ENCODE measurements around the gene USP40. TPM values are rescaled to one million over a fixed set of nuclear protein-coding genes. Genes with fewer than 3 reads are reported as not detected.

Gene USP40
- total RNA-seq, 3 donors from 2014 or later: 29.2 to 53.4 (median 35.2) TPM

DNA sequence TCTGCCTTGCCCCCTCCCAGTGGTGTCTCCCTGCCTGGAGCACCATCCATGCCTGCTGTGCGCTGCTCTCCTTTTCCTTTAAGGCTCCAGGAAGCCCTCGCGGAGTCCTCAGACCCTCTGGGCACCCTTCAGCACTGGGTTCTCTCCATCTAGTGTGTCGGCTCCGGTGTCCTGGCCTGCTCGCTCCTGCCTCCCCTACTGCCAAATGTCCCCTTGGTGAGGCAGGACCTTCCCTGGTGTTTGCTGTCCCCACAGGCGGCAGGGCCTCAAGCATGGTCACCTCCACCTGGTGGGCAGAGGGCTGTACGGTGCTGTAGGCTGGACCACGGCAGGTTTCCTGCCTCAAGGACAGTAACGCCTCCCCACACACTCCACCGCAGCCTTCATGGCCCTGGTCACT lies 122.1 kb downstream of the USP40 start:
- intact Hi-C loops (cut with DNase I; ENCODE audit: low total_unique reads): loop anchor here (5.0 to 10.0 kb wide), 2 partner anchors 92 to 270 kb away; partner anchors contain the start of genes DGKD, UGT1A4 and UGT1A5
- Histone ChIP-seq H3K36me3 (peaks cover 6% of the 10 kb centered on the region), H3K27ac (no peak overlapping the region), H3K4me3 (no peak overlapping the region), H3K27me3 (no peaks in the 10 kb centered on the region), H3K9me3 (no peaks in the 10 kb centered on the region), H3K4me1 (no peaks in the 10 kb centered on the region)
- DNase-seq (ENCODE audit: low spot score in 2 of 2): no peak
- TF ChIP-seq POLR2A (IDR thresholded peaks at IDR 0.05) (no peak), POLR2AphosphoS5 (IDR thresholded peaks at IDR 0.05) (no peak)
- TF ChIP-seq, protein P1, sequence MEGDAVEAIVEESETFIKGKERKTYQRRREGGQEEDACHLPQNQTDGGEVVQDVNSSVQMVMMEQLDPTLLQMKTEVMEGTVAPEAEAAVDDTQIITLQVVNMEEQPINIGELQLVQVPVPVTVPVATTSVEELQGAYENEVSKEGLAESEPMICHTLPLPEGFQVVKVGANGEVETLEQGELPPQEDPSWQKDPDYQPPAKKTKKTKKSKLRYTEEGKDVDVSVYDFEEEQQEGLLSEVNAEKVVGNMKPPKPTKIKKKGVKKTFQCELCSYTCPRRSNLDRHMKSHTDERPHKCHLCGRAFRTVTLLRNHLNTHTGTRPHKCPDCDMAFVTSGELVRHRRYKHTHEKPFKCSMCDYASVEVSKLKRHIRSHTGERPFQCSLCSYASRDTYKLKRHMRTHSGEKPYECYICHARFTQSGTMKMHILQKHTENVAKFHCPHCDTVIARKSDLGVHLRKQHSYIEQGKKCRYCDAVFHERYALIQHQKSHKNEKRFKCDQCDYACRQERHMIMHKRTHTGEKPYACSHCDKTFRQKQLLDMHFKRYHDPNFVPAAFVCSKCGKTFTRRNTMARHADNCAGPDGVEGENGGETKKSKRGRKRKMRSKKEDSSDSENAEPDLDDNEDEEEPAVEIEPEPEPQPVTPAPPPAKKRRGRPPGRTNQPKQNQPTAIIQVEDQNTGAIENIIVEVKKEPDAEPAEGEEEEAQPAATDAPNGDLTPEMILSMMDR (IDR thresholded peaks at IDR 0.05): no peak

DNA sequence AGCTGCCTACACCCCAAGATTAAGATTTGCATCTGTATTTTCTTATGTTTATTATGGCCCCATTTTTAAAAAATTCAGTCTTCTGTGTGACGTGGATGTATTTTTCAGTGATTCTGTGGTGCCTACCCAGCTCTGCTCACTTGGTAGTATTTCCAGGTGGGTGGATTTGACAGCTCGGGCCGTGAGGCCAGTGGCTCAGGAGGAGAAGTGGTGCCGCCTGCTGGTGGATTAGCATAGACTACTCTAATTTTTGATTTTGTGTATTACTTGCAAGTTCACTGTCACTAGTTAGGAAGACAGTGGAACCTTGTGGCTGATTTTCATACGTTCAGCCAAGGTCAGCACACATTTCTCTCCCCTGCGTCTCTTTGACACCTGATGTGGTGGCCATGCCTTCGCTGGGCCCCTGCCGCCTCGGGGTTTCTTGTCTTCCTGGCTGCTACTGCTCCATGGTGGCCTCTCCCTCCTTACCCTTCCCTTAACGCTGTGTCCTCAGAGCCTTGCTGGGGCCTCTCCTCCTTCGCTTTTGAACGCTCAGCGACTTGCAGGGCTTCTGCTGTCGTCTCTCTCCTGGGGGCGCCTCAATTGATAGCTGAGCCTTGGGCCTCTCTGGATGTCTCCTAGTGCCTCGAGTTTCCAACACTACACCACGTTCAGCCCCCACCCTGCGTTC lies 122.9 kb downstream of the USP40 start:
- Histone ChIP-seq H3K9me3 (no peaks in the 10 kb centered on the region), H3K36me3 (peaks cover 6% of the 10 kb centered on the region), H3K27ac (no peak overlapping the region), H3K4me1 (no peaks in the 10 kb centered on the region), H3K4me3 (no peak overlapping the region), H3K27me3 (no peaks in the 10 kb centered on the region)
- TF ChIP-seq, protein P1 (IDR thresholded peaks at IDR 0.05): peak; percentile 65 to 86 (median 85)
- TF ChIP-seq POLR2A (IDR thresholded peaks at IDR 0.05) (no peak), POLR2AphosphoS5 (IDR thresholded peaks at IDR 0.05) (peak in 1 of 3 donors; percentile 13)
- intact Hi-C loops (cut with DNase I; ENCODE audit: low total_unique reads): loop anchor here (5.0 to 10.0 kb wide), 2 partner anchors 91 to 271 kb away; partner anchors contain the start of genes DGKD, UGT1A4 and UGT1A5
- peak; percentile 62 to 79 for DNase-seq (ENCODE audit: low spot score in 2 of 2)

DNA sequence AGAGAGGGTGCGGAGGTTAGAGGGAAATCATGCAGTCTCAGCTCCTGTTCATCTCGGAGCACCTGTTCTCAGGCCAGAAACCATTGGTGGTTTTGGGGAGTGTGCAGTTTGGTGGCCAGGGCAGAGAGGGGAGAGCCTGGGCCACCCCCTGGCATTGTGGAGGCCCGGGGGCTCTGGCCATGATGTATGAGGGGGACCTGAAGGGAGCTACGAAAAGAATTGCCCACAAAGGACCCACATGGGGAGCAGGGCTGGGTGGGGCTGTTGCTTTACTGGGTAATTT lies 124.6 kb downstream of the USP40 start:
- intact Hi-C loops (cut with DNase I; ENCODE audit: low total_unique reads): loop anchor here (5.0 to 10.0 kb wide), 2 partner anchors 90 to 273 kb away; partner anchors contain the start of genes DGKD, UGT1A4 and UGT1A5
- no peak for DNase-seq (ENCODE audit: low spot score in 2 of 2)
- H3K36me3 ChIP-seq: peaks cover 6% of the 10 kb centered on the region

DNA sequence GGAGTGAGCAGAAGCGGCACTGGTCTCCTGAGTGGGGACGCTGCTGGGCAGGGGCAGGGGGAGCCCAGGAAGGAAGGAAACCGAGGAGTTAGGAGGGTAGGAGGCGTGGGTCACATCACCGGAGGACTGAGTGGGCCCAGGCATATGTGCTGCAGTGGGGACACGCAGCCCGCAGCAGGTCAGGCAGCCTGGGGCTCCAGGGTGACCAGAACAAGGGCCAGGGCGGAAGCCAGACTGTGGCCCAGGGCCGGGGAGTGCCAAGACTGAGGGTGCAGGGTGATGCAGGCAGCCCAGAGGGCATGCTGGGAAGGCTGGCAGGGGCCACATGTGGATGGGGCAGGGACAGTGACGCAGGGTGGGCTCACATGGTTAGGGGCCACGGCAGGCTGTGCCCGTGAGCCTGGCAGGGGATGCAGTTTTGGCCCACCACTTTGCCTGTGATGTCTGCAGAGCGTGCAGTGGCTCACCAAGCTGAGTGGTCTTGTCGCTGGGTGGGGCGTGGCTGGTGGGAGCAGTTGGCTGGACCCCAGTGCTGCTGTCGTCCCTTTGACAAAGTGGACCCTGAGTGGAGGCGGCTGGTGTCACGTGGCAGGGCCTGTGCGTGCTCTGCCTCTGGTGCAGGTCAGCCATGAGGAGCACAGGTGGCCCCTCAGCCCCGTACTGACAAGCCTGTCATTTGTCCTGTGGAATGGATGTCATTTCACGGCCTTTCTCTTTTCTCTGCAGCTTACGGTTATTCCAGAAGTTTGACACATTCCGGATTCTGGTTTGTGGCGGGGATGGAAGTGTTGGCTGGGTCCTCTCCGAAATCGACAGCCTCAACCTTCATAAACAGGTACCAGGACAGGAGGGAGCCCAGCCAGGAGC lies 125.2 kb downstream of the USP40 start:
- H3K4me1 ChIP-seq: no peaks in the 10 kb centered on the region
- TF ChIP-seq POLR2AphosphoS5 (IDR thresholded peaks at IDR 0.05): no peak
- TF ChIP-seq, protein P1 (IDR thresholded peaks at IDR 0.05): no peak
- TF ChIP-seq POLR2A (IDR thresholded peaks at IDR 0.05): no peak
- H3K27ac ChIP-seq: no peak overlapping the region
- peaks cover 6% of the 10 kb centered on the region for H3K36me3 ChIP-seq
- intact Hi-C loops (cut with DNase I; ENCODE audit: low total_unique reads): loop anchor here (5.0 to 10.0 kb wide), 2 partner anchors 89 to 273 kb away; partner anchors contain the start of genes DGKD, UGT1A4 and UGT1A5
- no peak for DNase-seq (ENCODE audit: low spot score in 2 of 2)
- H3K27me3 ChIP-seq: no peaks in the 10 kb centered on the region
- H3K9me3 ChIP-seq: no peaks in the 10 kb centered on the region
- no peak overlapping the region for H3K4me3 ChIP-seq

More for the DNA sequence above, 124.6 kb downstream of the USP40 start:
- no peak overlapping the region for H3K27ac ChIP-seq
- TF ChIP-seq POLR2AphosphoS5 (IDR thresholded peaks at IDR 0.05): no peak
- TF ChIP-seq POLR2A (IDR thresholded peaks at IDR 0.05): no peak
- TF ChIP-seq, protein P1 (IDR thresholded peaks at IDR 0.05): no peak
- no peaks in the 10 kb centered on the region for H3K9me3 ChIP-seq
- no peaks in the 10 kb centered on the region for H3K4me1 ChIP-seq
- H3K27me3 ChIP-seq: no peaks in the 10 kb centered on the region
- H3K4me3 ChIP-seq: no peak overlapping the region
